Activated B cell treated with CpG ODN at 0.5 μM for 24 hours (primary cell): ENCODE results near the gene JHY. TPM values are rescaled to one million over a fixed set of nuclear protein-coding genes. Genes with fewer than 3 reads are reported as not detected.

Source experiments
- ATAC-seq: fragments of 200-7000 bp; cut with Tn5 transposase; one replicate; pipeline ENCODE4 v1.10.0; 2021; ENCODE audit warnings: low read depth, mild to moderate bottlenecking, moderate library complexity
- CTCF ChIA-PET: fragments of 350-600 bp; sonication (Branson Sonifier 250); formaldehyde crosslinking; loops from one replicate; lab custom pipeline; 2021; ENCODE audit warnings: antibody characterized with exemption; lab: Charles Lee
- POLR2A ChIA-PET: fragments of 350-600 bp; sonication (Branson Sonifier 250); formaldehyde crosslinking; loops from one replicate; lab custom pipeline; 2021; ENCODE audit warnings: antibody characterized with exemption; lab: Charles Lee
- DNase-seq: peaks from one replicate; pipeline ENCODE4 v3.0.0; 2022
- H3K27ac Mint-ChIP-seq: one replicate; pipeline ENCODE4 v1.8.0; 2020; ENCODE audit warnings: mixed read lengths
- H3K27me3 Mint-ChIP-seq: one replicate; pipeline ENCODE4 v1.8.0; 2021; ENCODE audit warnings: mixed read lengths
- H3K36me3 Mint-ChIP-seq: one replicate; pipeline ENCODE4 v1.8.0; 2021; ENCODE audit warnings: low read depth, mixed read lengths
- H3K4me1 Mint-ChIP-seq: one replicate; pipeline ENCODE4 v1.8.0; 2021; ENCODE audit warnings: mixed read lengths
- H3K4me3 Mint-ChIP-seq: one replicate; pipeline ENCODE4 v1.8.0; 2020; ENCODE audit warnings: mild to moderate bottlenecking, mixed read lengths
- H3K9me3 Mint-ChIP-seq: one replicate; pipeline ENCODE4 v1.8.0; 2020; ENCODE audit warnings: mixed read lengths
- intact Hi-C: fragments of 100-400 bp; cut with micrococcal nuclease; formaldehyde crosslinking; loops from one replicate; pipeline ENCODE4 v1.15.1; 2024
- total RNA-seq: library from RNA; stranded (reverse); gene quantifications from 2 replicates; pipeline ENCODE4 v1.2.3, GENCODE V29; 2022
- TF ChIP-seq, protein P1 (sequence below): fragments of 200-600 bp; IDR thresholded peaks from one replicate; pipeline ENCODE4 v1.8.0; 2022; ENCODE audit warnings: antibody characterized with exemption, mild to moderate bottlenecking

The JHY gene
- total RNA-seq, 1 donor from 2014 or later = 2.0 TPM

DNA sequence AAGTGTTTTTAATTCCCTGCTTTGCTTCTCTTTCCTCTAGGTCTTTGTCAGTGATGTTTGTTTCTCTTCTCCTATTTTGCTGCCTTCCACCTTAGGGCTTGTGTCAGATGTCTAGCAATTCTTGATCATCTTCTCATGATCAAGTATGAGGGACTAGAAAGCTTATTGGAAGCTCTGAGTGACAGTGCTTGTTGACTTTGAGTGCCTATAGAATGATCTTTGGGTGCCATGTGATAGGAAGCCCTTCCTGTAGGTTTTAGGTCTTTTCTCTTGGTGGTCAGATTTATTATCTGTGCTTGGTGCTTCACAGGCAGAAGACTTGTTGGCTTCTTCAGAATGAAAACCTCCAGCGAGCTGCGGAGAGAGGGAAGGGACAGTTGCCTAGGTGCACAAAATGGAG lies 56.0 kb downstream of the JHY start:
- TF ChIP-seq, protein P1, sequence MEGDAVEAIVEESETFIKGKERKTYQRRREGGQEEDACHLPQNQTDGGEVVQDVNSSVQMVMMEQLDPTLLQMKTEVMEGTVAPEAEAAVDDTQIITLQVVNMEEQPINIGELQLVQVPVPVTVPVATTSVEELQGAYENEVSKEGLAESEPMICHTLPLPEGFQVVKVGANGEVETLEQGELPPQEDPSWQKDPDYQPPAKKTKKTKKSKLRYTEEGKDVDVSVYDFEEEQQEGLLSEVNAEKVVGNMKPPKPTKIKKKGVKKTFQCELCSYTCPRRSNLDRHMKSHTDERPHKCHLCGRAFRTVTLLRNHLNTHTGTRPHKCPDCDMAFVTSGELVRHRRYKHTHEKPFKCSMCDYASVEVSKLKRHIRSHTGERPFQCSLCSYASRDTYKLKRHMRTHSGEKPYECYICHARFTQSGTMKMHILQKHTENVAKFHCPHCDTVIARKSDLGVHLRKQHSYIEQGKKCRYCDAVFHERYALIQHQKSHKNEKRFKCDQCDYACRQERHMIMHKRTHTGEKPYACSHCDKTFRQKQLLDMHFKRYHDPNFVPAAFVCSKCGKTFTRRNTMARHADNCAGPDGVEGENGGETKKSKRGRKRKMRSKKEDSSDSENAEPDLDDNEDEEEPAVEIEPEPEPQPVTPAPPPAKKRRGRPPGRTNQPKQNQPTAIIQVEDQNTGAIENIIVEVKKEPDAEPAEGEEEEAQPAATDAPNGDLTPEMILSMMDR = no peak
- Mint-ChIP-seq H3K4me3 (no peak overlapping the region), H3K27ac (no peak overlapping the region), H3K4me1 (no peaks in the 10 kb centered on the region), H3K9me3 (no peaks in the 10 kb centered on the region), H3K27me3 (no peaks in the 10 kb centered on the region), H3K36me3 (no peaks in the 10 kb centered on the region)
- ATAC-seq (no peak), DNase-seq (no peak)
- ChIA-PET POLR2A (no interaction called here), CTCF (no interaction called here)
- intact Hi-C loops = no loop called here

DNA sequence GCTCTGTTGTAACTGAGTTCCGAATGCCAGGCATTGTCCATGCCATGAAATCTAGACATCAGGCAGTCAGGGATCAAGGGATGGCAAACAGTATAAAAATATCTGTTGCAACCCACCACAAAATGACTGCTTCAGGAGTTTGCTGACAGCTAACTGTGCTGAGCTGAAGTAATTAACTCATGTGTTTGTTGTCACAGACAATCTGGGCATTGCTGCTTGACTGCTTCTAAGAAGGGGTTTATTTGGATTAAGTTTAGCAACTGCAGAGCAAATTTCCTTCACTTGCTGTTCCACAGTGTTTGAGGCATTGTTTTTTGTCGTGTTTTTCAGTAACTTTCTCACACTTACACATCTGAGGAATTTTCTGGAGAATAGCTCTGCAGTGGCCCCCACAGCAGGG lies 68.7 kb downstream of the JHY start:
- Mint-ChIP-seq H3K4me1 (peaks cover 2% of the 10 kb centered on the region), H3K36me3 (peaks cover 7% of the 10 kb centered on the region), H3K4me3 (no peak overlapping the region), H3K27ac (no peak overlapping the region), H3K9me3 (no peaks in the 10 kb centered on the region), H3K27me3 (peaks cover 2% of the 10 kb centered on the region)
- CTCF ChIA-PET = no interaction called here
- no peak for ATAC-seq
- intact Hi-C loops = no loop called here
- DNase-seq = no peak
- POLR2A ChIA-PET = no interaction called here
- TF ChIP-seq, protein P1 = no peak

DNA sequence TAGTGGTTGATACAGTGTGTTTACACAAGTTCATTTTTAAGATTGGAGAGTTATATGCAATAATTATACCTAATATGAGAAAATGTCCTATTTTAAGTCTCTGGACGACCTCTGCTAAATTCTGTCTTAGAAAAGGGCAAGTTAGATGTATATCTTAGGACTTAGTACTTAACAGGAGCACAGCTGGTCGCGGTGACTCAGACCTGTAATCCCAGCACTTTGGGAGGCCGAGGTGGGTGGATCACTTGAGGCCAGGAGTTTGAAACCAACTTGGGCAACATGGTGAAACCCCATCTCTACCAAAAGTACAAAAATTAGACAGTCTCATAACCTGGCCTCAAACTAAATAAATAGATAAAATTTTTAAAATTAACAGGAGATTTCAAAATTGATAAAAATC lies 71.9 kb downstream of the JHY start:
- DNase-seq (no peak), ATAC-seq (no peak)
- Mint-ChIP-seq H3K4me1 (no peaks in the 10 kb centered on the region), H3K4me3 (no peak overlapping the region), H3K27ac (no peak overlapping the region), H3K27me3 (no peaks in the 10 kb centered on the region), H3K36me3 (no peaks in the 10 kb centered on the region), H3K9me3 (no peaks in the 10 kb centered on the region)
- CTCF ChIA-PET = no interaction called here
- intact Hi-C loops = no loop called here
- POLR2A ChIA-PET = no interaction called here
- TF ChIP-seq, protein P1 = no peak

DNA sequence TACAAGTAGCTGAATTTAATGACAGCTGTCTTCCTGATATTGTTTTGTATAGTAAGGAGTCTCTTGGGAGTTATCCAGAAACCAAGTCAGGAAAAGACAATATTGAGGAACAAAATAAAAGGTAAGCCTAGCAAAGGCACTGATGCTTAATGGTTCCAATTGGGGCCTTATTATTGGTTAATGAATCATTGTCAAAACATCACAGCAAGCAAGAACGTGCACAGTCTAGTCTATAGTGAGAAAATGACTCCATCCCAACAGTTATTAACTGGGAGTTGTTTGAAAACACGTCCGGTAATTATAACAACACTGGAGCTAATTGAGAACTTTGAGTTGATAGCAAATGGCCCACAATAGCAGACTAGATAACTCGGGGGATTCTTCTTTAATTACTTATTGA lies 81.4 kb downstream of the JHY start:
- no peak overlapping the region for H3K27ac Mint-ChIP-seq
- no peaks in the 10 kb centered on the region for H3K36me3 Mint-ChIP-seq

DNA sequence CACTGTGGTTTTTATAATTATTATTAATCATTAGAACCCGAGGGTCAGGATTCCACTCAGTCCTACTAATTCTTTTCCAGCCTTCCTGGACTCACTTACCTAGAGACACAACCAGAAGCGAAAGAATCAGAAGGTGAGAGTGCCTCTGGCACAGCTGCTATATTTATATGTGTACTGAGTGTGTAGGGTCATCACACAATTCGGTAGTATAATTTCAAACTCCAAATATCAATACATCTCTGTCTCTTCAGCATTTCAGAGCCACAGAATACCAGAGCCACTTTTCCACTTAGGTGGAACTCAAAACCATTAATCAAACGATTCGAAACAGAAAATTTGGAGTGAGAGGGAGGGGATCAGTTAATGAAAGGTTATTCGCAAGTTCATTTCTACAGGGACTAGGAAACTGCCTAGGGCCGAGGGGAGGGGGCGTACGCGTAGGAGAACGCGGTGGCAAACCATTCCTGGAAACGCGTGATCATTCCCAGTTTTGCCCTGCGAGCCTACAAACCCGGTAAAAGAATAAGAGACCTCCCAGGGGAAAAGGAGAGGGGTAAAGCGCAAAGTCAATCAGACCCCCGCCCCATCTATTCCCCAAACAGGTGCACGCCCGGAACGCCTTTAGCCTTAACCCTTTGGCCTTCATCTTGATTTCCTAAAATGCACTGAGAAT lies 93.6 kb downstream of the JHY start:
- intact Hi-C loops = no loop called here
- CTCF ChIA-PET = no interaction called here
- Mint-ChIP-seq H3K4me1 (peaks cover 23% of the 10 kb centered on the region), H3K36me3 (no peaks in the 10 kb centered on the region), H3K27ac (no peak overlapping the region), H3K4me3 (no peak overlapping the region), H3K27me3 (peaks cover 71% of the 10 kb centered on the region), H3K9me3 (no peaks in the 10 kb centered on the region)
- TF ChIP-seq, protein P1 = no peak
- ATAC-seq (no peak), DNase-seq (no peak)
- POLR2A ChIA-PET = no interaction called here

More for the DNA sequence above, 81.4 kb downstream of the JHY start:
- ATAC-seq (no peak), DNase-seq (no peak)
- Mint-ChIP-seq H3K9me3 (peaks cover 3% of the 10 kb centered on the region), H3K4me3 (no peak overlapping the region), H3K27me3 (peaks cover 28% of the 10 kb centered on the region), H3K4me1 (no peaks in the 10 kb centered on the region)
- CTCF ChIA-PET = no interaction called here
- intact Hi-C loops = no loop called here
- TF ChIP-seq, protein P1 = no peak
- POLR2A ChIA-PET = no interaction called here
